Activated T-cell treated with anti-CD3 and anti-CD28 coated beads, Interleukin-2, amount 50 U/mL, for 1 hour (primary cell): ENCODE measurements around the gene PARK7.
A peak's percentile ranks its signal among the peaks of the same experiment; 100 is the strongest.
"Not testable (repeated sequence)": the region's sequence is repeated elsewhere in the genome, so short reads cannot be mapped to it uniquely, and the experiment has no call there.

Experiments used
- DNase-seq: peaks from one replicate; pipeline ENCODE4 v3.0.0-alpha.2; 2020

Gene PARK7

DNA sequence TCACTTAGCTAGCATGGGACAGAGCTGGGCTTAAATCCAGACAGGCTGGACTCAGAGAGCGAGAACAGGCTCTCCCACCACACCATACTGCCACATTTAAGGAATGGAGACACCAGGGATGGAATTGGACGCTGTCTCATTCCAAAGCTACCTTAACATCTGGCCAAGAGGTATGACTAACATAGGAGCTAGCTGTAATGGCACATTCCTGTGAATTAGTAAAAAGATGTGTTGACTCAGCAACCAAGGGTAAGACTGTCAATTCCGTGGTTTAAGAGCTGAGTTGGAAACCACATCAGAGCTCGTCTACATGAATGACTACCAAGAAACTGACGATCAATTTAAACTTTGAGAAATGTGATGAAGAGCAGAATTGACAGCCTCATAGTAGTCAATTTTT lies 12.6 kb upstream of the PARK7 start:
- DNase-seq, result peak; percentile 34

GRCh38 chr1:7952791-7953190 lies 8.7 kb upstream of the PARK7 start:
- not testable (repeated sequence) for DNase-seq

GRCh38 chr1:7953850-7954609 lies 7.5 kb upstream of the PARK7 start:
- peak; percentile 78 for DNase-seq

DNA sequence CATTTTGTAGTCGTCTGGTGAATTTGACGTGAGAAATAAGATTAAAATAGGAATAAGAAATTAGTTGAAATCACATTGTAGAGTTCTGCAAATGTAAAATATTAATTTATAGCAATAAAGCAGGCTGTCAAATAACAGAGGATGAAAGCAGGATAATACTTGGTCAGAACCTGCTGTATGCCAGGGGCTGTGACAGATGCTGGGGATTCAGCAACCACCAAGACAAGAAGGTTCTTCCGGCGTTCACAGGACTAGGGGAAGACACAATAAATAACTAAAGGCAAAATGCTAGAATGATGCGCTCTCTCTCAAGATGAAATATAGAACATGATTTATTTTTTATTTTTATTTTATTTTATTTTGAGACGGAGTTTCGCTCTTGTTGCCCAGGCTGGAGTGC lies 6.8 kb upstream of the PARK7 start:
- no peak for DNase-seq

DNA sequence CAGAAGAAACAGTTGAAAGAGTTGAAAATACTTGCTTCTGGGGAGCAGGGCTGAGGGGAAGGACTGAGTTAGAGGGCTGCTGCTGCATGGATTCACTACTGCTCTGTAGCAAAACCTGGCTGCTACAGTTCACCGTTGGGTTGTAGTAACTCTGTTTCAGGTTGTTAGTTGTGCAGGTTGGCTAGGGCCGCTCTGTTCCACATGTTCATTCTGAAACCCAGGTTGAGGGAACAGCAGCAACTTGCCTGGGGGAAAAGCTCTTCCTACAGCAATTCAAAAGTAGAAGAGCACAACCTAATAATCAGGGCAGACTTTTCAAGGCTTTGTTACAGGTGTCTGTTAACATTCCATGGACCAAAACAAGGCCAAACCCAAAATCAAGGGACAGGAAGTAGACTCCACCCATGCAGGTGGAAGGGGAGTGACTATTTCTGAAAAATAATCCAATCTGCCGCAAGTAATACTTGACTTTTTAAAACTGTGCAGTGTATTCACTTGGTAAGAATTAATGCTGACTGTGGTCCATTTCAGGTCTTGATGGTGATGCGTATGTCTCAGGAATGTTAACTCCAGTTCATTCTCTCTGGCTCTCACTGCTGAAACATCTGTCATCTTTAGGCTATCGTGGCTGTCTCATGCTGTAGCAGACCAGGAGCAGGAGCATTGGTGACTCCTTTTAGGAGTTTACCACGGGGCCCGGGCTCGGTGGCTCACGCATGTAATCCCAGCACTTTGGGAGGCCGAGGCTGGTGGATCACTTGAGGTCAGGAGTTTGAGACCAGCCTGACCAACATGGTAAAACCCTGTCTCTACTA lies 5.1 kb upstream of the PARK7 start:
- no peak for DNase-seq

GRCh38 chr1:7960165-7960564 lies 1.3 kb upstream of the PARK7 start:
- DNase-seq, result no peak

DNA sequence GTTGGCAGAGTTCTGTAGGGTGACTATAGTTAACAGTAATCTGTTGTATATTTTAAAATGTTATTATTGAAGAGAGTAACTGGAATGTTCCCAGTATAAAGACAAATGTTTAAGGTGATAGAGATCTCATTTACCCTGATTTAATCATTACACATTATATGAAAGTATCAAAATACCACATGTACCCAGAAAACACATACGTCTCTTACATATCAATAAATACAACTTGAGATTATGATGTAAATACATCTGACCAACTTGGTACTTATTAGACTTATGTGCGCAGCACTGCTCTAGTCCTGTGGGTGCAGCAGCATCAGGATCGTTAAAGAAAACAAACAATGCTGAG lies 670 bp upstream of the PARK7 start:
- DNase-seq, result no peak

- no peak for DNase-seq
Measured at GRCh38 chr1:7962014-7962335, 464 bp downstream of the PARK7 start.

DNA sequence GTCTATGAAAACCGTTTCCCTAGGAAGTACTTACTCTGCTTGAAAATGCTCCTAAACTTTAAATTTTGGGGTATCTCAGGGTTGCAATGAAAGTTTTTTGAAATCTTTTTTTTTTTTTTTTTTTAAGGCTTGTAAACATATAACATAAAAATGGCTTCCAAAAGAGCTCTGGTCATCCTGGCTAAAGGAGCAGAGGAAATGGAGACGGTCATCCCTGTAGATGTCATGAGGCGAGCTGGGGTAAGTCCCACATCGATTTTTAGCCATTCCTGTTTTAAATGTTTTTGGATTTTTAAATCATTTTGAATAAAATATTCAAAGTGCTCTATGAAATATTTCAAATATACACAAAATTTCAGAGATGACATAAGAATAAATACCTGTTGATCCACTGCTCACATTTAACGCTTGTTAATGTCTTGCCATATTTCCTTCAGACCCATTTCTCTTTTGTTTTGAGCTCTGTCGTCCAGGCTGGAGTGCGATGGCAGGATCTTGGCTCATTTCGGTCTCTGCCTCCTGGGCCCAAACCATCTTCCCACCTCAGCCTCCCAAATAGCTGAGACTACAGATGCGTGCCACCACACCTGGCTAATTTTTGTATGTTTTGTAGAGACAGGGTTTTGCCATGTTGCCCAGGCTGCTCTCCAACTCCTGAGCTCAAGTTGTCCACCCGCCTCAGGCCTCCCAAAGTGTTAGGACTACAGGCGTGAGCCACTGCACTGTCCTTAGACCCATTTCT lies 1.3 kb downstream of the PARK7 start:
- no peak for DNase-seq

- DNase-seq, result not testable (repeated sequence)
Measured at GRCh38 chr1:7963378-7963730, 1.8 kb downstream of the PARK7 start.

DNA sequence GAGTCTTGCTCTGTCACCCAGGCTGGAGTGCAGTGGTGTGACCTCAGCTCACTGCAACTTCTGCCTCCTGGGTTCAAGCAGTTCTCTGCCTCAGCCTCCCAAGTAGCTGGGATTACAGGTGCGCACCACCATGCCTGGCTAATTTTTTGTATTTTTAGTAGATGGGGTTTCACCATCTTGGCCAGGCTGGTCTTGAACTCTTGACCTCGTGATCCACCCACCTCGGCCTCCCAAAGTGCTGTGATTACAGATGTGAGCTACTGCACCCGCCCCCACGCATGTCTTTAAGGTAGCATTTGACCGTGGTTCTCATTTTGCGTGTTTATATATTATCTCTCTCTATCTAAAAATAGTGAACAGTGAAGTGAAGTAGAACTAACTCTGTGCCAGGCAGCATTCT lies 2.3 kb downstream of the PARK7 start:
- not testable (repeated sequence) for DNase-seq

DNA sequence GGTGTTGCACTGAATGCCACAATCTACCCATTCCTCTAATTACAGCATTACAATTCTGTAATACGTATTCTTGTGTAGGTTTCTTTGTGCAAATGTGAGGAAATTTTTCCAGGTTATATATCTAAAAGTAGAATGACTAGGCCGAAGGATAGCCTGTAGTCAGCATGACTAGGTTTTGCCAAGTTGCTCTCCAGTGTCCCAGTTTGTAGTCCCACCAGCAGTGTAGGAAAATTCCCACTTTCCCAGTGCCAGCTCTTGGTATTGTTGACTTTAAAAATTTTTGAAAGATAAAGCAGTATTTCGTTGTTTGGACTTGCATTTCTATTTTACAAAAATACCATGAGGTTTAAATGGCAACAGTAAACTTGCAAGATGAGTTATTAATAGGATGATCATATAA lies 3.0 kb downstream of the PARK7 start:
- no peak for DNase-seq

- DNase-seq, result no peak
Measured at GRCh38 chr1:7967196-7967595, 5.7 kb downstream of the PARK7 start.

DNA sequence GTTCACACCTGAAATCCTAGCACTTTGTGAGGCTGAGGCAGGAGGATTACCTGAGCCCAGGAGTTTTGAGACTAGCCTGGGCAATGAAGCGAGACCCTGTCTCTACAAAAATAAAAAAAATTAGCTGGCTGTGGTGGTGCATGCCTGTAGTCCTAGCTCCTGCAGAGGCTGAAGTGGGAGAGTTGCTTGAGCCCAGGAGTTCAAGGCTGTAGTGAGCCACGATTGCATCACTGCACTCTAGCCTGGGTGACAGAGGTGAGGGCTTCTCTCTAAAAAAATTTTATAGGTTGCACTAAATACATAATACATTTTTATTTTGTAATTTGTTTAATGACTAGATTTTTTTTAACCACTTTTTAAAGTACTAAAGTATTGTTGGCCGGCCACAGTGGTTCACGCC lies 6.1 kb downstream of the PARK7 start:
- DNase-seq, result no peak

DNA sequence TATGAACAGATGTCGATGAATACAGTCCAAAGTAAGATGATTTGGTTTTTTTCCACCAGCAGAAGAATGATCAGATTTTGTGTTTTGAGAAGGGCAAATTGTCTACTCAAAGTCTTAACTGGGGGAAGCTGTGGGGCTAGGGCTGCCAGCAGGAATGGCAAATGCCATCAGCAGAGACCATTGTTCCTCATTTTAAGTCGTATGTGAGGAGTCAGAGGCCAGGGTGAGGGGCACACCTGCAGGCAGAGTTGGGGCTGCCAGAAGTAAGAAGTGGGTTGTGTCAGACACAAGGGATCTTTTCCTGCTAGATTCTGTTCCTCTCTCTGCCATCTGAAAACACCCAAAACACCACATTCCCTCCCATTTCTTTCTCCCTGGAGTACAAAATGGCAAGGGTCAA lies 8.7 kb downstream of the PARK7 start:
- DNase-seq, result no peak

DNA sequence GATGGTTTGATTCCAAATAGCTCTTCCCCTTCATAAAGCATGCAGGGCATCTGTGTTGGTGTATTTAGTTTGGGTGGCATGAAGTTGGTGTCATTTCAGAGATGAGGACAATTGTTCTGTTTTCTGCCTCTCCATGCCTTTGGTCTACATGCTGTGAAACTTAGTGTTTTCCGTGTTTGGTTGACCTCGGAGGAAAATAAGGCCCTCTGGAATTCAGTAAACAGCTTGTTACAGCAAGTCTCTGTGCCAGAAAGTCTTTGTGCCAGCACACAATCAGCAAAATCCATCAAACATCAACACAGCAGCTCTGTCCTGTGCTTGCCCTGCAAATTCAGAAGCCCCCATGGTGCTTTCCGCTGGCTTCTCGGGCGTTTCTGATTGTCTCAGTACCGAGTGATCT lies 9.5 kb downstream of the PARK7 start:
- DNase-seq, result no peak

- DNase-seq, result no peak
Measured at GRCh38 chr1:7972285-7972684, 10.8 kb downstream of the PARK7 start.

DNA sequence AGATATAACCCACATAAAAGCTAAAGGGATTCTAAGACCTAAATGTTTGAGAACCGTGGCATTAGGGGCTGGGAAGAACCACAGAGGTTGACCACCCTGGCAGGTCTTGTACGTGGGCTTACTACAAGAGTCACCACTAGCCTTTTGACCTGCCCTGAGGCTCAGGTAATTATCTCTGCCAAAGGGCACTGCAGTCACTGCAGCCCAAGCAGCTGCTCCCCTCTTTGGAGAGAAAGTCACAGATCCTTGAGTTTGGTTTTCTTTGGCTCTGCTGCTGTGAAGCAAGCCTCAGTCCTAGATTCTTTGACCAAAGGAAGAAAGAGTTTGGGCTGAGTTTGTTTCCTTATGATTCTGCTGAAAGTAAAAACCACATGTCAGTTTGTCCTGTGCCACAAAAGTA lies 11.6 kb downstream of the PARK7 start:
- no peak for DNase-seq

DNA sequence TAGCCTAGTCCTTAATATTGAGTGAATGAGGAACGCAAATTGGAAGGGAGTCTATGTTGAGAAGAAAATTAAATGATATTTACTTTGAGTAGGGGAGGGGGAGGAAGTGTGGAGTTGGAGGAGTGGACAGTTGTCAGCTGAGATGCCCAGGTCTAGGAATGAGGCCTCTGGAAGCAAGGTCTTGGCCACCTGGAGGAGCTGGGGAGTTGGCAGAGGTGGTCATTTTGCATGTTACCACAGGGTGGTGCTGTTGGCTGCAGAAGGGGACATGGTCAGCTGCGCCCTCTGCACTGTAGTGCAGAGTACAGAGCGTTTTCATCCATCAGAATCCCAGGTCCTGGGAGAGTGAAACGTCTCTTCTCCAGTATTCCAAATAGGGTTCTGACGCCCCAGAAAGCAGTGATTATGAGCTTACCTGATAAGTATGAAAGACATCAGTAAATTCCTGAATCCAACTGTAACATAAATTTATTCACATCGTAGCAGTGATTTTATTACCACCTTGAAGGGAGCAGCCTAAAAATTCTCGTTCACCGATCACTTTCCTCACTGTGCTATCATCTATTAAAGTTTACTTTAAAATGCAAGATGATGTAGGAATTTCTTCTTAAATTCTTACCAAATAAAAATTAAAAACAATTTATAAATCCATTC lies 13.8 kb downstream of the PARK7 start:
- peak; percentile 32 for DNase-seq

DNA sequence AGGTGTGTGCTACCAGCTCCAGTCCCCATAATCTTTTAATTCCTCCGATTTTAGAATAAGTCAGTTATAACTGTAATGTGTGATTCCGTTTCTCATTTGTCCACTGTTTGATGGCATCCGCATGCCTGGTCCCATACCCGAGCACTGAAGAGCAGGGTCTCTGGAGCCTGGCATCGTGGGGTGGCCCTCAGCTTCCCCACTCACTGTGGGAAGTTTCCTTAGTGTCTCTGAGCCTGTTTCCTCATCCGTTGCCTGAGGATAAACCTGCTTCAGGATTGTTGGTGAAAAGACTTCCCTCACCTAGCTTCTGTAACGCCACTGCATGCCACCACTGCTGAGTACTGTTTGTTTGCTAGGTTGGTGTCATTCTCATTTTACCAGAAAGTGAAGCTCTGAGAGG lies 19.5 kb downstream of the PARK7 start:
- no peak for DNase-seq

- DNase-seq, result no peak
Measured at GRCh38 chr1:7983086-7983778, 21.7 kb downstream of the PARK7 start.

DNA sequence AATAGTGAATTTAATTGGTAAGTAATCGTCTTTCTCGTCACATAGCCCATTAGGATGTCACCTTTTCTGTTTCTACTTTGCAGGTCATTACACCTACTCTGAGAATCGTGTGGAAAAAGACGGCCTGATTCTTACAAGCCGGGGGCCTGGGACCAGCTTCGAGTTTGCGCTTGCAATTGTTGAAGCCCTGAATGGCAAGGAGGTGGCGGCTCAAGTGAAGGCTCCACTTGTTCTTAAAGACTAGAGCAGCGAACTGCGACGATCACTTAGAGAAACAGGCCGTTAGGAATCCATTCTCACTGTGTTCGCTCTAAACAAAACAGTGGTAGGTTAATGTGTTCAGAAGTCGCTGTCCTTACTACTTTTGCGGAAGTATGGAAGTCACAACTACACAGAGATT lies 23.3 kb downstream of the PARK7 start:
- DNase-seq, result no peak
